Stimulated activated naive CD8-positive, alpha-beta T cell treated with anti-CD3 and anti-CD28 coated beads, Interleukin-15, amount 100 ng/mL, for 72 hours (primary cell): ENCODE data around the gene CD300LD.
"Not testable (repeated sequence)": the region's sequence is repeated elsewhere in the genome, so short reads cannot be mapped to it uniquely, and the experiment has no call there.

Source experiments
- ATAC-seq: fragments of 150-1000 bp; cut with Tn5 transposase; 2 replicates; pipeline ENCODE4 v1.10.0; 2021; ENCODE audit warnings: mild to moderate bottlenecking, moderate library complexity
- DNase-seq, 2 donors: peaks; one replicate each; pipeline ENCODE4 v3.0.0; 2021 to 2022
- H3K27ac Mint-ChIP-seq, 2 donors: one replicate each; pipeline ENCODE4 v1.8.0; 2022; ENCODE audit warnings: mild to moderate bottlenecking in 2 of 2, mixed read lengths in 2 of 2, moderate library complexity in 2 of 2
- H3K27me3 Mint-ChIP-seq: one replicate; pipeline ENCODE4 v1.8.0; 2022; ENCODE audit warnings: mixed read lengths
- H3K4me1 Mint-ChIP-seq: one replicate; pipeline ENCODE4 v1.8.0; 2022; ENCODE audit warnings: mild to moderate bottlenecking, mixed read lengths
- H3K4me3 Mint-ChIP-seq, 2 donors: one replicate each; pipeline ENCODE4 v1.8.0; 2022; ENCODE audit warnings: mild to moderate bottlenecking in 2 of 2, mixed read lengths in 2 of 2, moderate library complexity in 1 of 2
- H3K9me3 Mint-ChIP-seq, 2 donors: one replicate each; pipeline ENCODE4 v1.8.0; 2022; ENCODE audit warnings: mixed read lengths in 2 of 2

CD300LD gene

GRCh38 chr17:74569020-74570003, 22.8 kb downstream of the CD300LD start:
- ATAC-seq (peak; percentile 66), DNase-seq (peak in 1 of 2 donors; percentile 18)
- Mint-ChIP-seq H3K4me3 (no peak overlapping the region), H3K27me3 (peaks cover 39% of the 10 kb centered on the region), H3K4me1 (peaks cover 9% of the 10 kb centered on the region), H3K27ac (no peak overlapping the region), H3K9me3 (no peaks in the 10 kb centered on the region)

GRCh38 chr17:74568106-74568873, 23.8 kb downstream of the CD300LD start:
- Mint-ChIP-seq H3K27ac (no peak overlapping the region), H3K4me3 (no peak overlapping the region), H3K4me1 (peaks cover 9% of the 10 kb centered on the region), H3K27me3 (peaks cover 34% of the 10 kb centered on the region), H3K9me3 (no peaks in the 10 kb centered on the region)
- ATAC-seq (no peak), DNase-seq (no peak)

- no peak for ATAC-seq
- H3K9me3 Mint-ChIP-seq = no peaks in the 10 kb centered on the region
- DNase-seq = no peak
Measured at GRCh38 chr17:74567397-74567796, 24.7 kb downstream of the CD300LD start, which contains the start of gene CD300H. TSS of gene CD300H (minus strand) at chr17:74567509.

GRCh38 chr17:74566132-74566753, 25.8 kb downstream of the CD300LD start:
- H3K9me3 Mint-ChIP-seq = no peaks in the 10 kb centered on the region
- no peak overlapping the region for H3K27ac Mint-ChIP-seq

More at GRCh38 chr17:74567397-74567796, 24.7 kb downstream of the CD300LD start, which contains the start of gene CD300H:
- Mint-ChIP-seq H3K4me3 (no peak within 1 kb of the TSS), H3K27ac (no peak within 1 kb of the TSS), H3K27me3 (peaks cover 34% of the 10 kb centered on the region), H3K4me1 (peaks cover 9% of the 10 kb centered on the region)

GRCh38 chr17:74565126-74565525, 27.0 kb downstream of the CD300LD start:
- Mint-ChIP-seq H3K27ac (peak overlapping the region in 1 of 2 donors; percentile 16), H3K4me1 (peaks cover 18% of the 10 kb centered on the region), H3K9me3 (no peaks in the 10 kb centered on the region), H3K27me3 (peaks cover 27% of the 10 kb centered on the region), H3K4me3 (no peak overlapping the region)
- no peak for ATAC-seq
- DNase-seq = no peak

More at GRCh38 chr17:74566132-74566753, 25.8 kb downstream of the CD300LD start:
- H3K27me3 Mint-ChIP-seq = peaks cover 34% of the 10 kb centered on the region
- H3K4me3 Mint-ChIP-seq = no peak overlapping the region
- peaks cover 16% of the 10 kb centered on the region for H3K4me1 Mint-ChIP-seq
- ATAC-seq (peak; percentile 47), DNase-seq (peak in 1 of 2 donors; percentile 32)

- DNase-seq (no peak), ATAC-seq (no peak)
- peak overlapping the region in 1 of 2 donors; percentile 6 for H3K27ac Mint-ChIP-seq
- H3K27me3 Mint-ChIP-seq = peaks cover 13% of the 10 kb centered on the region
- H3K9me3 Mint-ChIP-seq = no peaks in the 10 kb centered on the region
- H3K4me1 Mint-ChIP-seq = peaks cover 19% of the 10 kb centered on the region
- no peak overlapping the region for H3K4me3 Mint-ChIP-seq
Measured at GRCh38 chr17:74563358-74563757, 28.7 kb downstream of the CD300LD start.

- DNase-seq (no peak), ATAC-seq (no peak)
- Mint-ChIP-seq H3K27ac (no peak overlapping the region), H3K4me3 (no peak overlapping the region), H3K4me1 (peaks cover 19% of the 10 kb centered on the region), H3K9me3 (peaks cover 0 to 1% of the 10 kb centered on the region in 2 donors), H3K27me3 (no peaks in the 10 kb centered on the region)
Measured at GRCh38 chr17:74561586-74561985, 30.5 kb downstream of the CD300LD start.

- no peaks in the 10 kb centered on the region for H3K27me3 Mint-ChIP-seq
- H3K27ac Mint-ChIP-seq = no peak overlapping the region
- ATAC-seq = no peak
- H3K9me3 Mint-ChIP-seq = peaks cover 0 to 8% of the 10 kb centered on the region in 2 donors
- DNase-seq = no peak
- peaks cover 19% of the 10 kb centered on the region for H3K4me1 Mint-ChIP-seq
- H3K4me3 Mint-ChIP-seq = no peak overlapping the region
Measured at GRCh38 chr17:74558882-74559519, 33.1 kb downstream of the CD300LD start.

GRCh38 chr17:74558402-74558801, 33.7 kb downstream of the CD300LD start:
- not testable (repeated sequence) for H3K27me3 Mint-ChIP-seq, H3K9me3 Mint-ChIP-seq, DNase-seq, H3K4me3 Mint-ChIP-seq, ATAC-seq, H3K27ac Mint-ChIP-seq
- H3K4me1 Mint-ChIP-seq = peaks cover 19% of the 10 kb centered on the region

GRCh38 chr17:74555427-74555940, 36.6 kb downstream of the CD300LD start:
- Mint-ChIP-seq H3K27ac (no peak overlapping the region), H3K4me1 (peaks cover 10% of the 10 kb centered on the region), H3K9me3 (peaks cover 0 to 8% of the 10 kb centered on the region in 2 donors), H3K27me3 (no peaks in the 10 kb centered on the region), H3K4me3 (no peak overlapping the region)
- ATAC-seq (no peak), DNase-seq (no peak)

- Mint-ChIP-seq H3K27me3 (no peaks in the 10 kb centered on the region), H3K27ac (no peak overlapping the region), H3K4me3 (no peak overlapping the region), H3K9me3 (peaks cover 0 to 8% of the 10 kb centered on the region in 2 donors), H3K4me1 (peaks cover 10% of the 10 kb centered on the region)
- no peak for ATAC-seq
- no peak for DNase-seq
Measured at GRCh38 chr17:74554909-74555308, 37.2 kb downstream of the CD300LD start.

GRCh38 chr17:74552037-74552436, 40.0 kb downstream of the CD300LD start:
- DNase-seq (no peak), ATAC-seq (no peak)
- Mint-ChIP-seq H3K4me1 (peaks cover 11% of the 10 kb centered on the region), H3K4me3 (no peak overlapping the region), H3K27me3 (no peaks in the 10 kb centered on the region), H3K27ac (no peak overlapping the region), H3K9me3 (peaks cover 0 to 8% of the 10 kb centered on the region in 2 donors)

GRCh38 chr17:74550602-74551001, 41.5 kb downstream of the CD300LD start:
- DNase-seq (no peak), ATAC-seq (no peak)
- Mint-ChIP-seq H3K27ac (no peak overlapping the region), H3K27me3 (no peaks in the 10 kb centered on the region), H3K4me1 (peaks cover 11% of the 10 kb centered on the region), H3K4me3 (no peak overlapping the region), H3K9me3 (no peaks in the 10 kb centered on the region)

GRCh38 chr17:74549343-74549742, 42.7 kb downstream of the CD300LD start:
- no peak overlapping the region for H3K4me3 Mint-ChIP-seq
- no peaks in the 10 kb centered on the region for H3K27me3 Mint-ChIP-seq
- H3K4me1 Mint-ChIP-seq = peaks cover 11% of the 10 kb centered on the region
- ATAC-seq = no peak
- no peaks in the 10 kb centered on the region for H3K9me3 Mint-ChIP-seq
- no peak overlapping the region for H3K27ac Mint-ChIP-seq
- no peak for DNase-seq

GRCh38 chr17:74547736-74548135, 44.3 kb downstream of the CD300LD start:
- no peak overlapping the region for H3K4me3 Mint-ChIP-seq
- H3K27ac Mint-ChIP-seq = peak overlapping the region in 1 of 2 donors; percentile 44
- ATAC-seq = peak; percentile 76
- no peaks in the 10 kb centered on the region for H3K9me3 Mint-ChIP-seq
- DNase-seq = peak in 1 of 2 donors; percentile 35
- no peaks in the 10 kb centered on the region for H3K27me3 Mint-ChIP-seq
- peaks cover 11% of the 10 kb centered on the region for H3K4me1 Mint-ChIP-seq
